ENCODE results near the gene MYLK2.

DNA sequence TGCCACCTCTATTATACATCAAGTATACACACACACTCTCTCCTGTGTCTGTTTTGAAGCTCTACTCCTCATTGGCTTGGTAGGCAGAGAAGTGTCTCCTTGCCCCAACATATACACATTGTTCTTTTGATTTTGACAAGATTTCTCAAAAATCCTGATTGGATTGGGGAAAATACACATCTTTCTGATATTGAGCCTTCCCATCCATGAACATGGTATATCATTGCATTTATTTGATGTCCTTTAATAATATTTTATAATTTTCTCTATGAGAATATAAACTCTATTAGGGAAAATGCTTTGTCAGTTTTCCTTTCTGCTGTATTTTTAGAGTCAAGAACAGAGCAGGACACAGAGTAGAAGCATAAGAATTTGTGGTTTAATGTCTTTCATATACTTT is 58.5 kb downstream of the MYLK2 start:
- TF ChIP-seq POLR2AphosphoS5 (IDR thresholded peaks at IDR 0.05; ENCODE audit: low read depth, low read length) (no peak), POLR2A (IDR thresholded peaks at IDR 0.05; ENCODE audit: low read depth, low read length) (no peak), TAF1 (IDR thresholded peaks at IDR 0.05; ENCODE audit: low read depth, low read length) (no peak), POU2F2 (IDR thresholded peaks at IDR 0.05; ENCODE audit: low read depth, low read length) (no peak), PAX5 (IDR thresholded peaks at IDR 0.05; ENCODE audit: insufficient read depth, low read length, severe bottlenecking) (no peak), SPI1 (IDR thresholded peaks at IDR 0.05; ENCODE audit: low read depth, low read length) (no peak)
